ENCODE data around the gene SMIM14.

Gene SMIM14

DNA sequence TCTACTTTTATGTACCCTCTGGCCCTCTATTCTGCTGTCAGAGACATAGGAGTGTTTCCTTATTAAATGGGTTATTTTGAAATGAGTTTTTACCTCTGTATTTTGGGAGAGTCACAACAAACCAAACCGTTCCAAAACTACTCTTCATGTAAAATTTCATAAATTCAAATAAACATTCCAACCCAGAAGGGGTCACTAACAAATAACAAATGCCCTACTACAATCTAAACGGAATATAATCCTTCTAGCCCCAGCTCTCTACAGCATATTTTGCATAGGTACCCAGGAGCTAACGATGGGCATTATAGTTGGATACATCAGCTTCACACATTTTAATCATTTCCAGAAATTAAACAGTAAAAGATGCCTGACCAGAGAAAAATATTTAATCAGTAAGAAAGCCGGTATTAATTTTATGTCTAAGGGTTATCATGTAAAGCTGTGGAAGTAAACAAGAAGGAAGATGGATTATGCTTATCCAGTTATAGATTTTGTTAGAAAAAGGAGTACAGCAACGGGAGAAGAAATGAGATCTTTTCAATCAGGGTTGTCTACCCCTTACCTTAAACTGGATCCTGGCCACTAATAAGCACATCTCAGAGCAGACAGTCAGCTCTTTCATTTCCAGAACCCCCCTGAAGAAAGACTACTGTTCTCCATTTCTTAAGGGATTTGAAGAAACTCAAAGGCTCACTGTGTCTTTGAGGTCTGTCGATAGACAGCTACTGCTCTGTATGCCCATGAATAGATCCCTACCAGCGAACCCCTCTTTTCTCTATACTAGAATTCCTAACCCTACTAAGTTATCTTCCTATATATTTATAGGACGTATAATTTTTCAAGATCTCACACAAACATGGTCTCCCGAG is 112.6 kb downstream of the SMIM14 start:
- TF ChIP-seq, protein P1, sequence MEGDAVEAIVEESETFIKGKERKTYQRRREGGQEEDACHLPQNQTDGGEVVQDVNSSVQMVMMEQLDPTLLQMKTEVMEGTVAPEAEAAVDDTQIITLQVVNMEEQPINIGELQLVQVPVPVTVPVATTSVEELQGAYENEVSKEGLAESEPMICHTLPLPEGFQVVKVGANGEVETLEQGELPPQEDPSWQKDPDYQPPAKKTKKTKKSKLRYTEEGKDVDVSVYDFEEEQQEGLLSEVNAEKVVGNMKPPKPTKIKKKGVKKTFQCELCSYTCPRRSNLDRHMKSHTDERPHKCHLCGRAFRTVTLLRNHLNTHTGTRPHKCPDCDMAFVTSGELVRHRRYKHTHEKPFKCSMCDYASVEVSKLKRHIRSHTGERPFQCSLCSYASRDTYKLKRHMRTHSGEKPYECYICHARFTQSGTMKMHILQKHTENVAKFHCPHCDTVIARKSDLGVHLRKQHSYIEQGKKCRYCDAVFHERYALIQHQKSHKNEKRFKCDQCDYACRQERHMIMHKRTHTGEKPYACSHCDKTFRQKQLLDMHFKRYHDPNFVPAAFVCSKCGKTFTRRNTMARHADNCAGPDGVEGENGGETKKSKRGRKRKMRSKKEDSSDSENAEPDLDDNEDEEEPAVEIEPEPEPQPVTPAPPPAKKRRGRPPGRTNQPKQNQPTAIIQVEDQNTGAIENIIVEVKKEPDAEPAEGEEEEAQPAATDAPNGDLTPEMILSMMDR (IDR thresholded peaks at IDR 0.05; ENCODE audit: poor library complexity, severe bottlenecking): peak; percentile 1
- Histone ChIP-seq H3K27me3 (ENCODE audit: insufficient read depth, poor library complexity, severe bottlenecking) (no peaks in the 10 kb centered on the region), H3K9me3 (ENCODE audit: severe bottlenecking) (peaks cover 7% of the 10 kb centered on the region), H3K36me3 (ENCODE audit: low read depth) (peaks cover 25% of the 10 kb centered on the region), H3K4me1 (ENCODE audit: insufficient read depth, poor library complexity, severe bottlenecking) (peaks cover 13% of the 10 kb centered on the region), H3K4me3 (ENCODE audit: severe bottlenecking) (peak overlapping the region; percentile 48), H3K27ac (ENCODE audit: poor library complexity, severe bottlenecking) (peak overlapping the region; percentile 79)
- ATAC-seq (ENCODE audit: low read depth): no peak
- no peak for DNase-seq (ENCODE audit: low spot score)

DNA sequence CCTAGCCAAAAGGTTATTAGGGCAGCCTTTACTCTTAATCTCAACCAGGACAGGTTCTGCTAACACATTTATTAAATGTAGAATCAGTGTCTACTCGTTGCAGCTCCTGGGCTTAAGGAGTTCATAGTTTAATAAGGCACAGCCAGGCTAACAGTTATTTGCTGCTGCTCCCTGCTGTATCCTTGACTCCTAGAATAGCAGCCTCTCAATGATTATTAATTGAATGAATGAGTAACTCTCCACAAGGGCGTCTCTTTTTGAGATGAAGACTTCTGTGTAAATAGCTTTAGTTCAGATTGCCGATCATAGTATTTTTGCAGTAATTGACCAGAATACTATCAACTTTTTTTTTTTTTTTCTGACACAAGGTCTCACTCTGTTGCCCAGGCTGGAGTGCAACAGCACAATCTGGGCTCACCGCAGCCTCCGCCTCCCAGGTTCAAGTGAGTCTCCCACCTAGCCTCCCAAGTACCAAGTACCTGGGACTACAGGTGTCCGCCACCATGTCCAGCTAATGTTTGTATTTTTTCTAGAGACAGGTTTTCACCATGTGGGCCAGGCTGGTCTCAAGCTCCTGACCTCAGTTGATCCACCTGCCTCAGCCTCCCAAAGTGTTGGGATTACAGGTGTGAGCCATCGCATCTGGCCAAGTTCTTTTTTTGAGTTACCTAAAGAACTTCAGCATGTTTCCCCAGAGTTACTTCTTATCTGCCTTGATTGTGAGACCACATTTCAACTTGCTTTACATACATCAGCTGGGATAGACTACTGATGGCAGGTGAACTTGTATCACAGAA is 114.3 kb downstream of the SMIM14 start:
- DNase-seq (ENCODE audit: low spot score): no peak
- Histone ChIP-seq H3K27ac (ENCODE audit: poor library complexity, severe bottlenecking) (no peak overlapping the region), H3K36me3 (ENCODE audit: low read depth) (peaks cover 23% of the 10 kb centered on the region), H3K9me3 (ENCODE audit: severe bottlenecking) (no peaks in the 10 kb centered on the region), H3K27me3 (ENCODE audit: insufficient read depth, poor library complexity, severe bottlenecking) (no peaks in the 10 kb centered on the region), H3K4me1 (ENCODE audit: insufficient read depth, poor library complexity, severe bottlenecking) (peaks cover 13% of the 10 kb centered on the region), H3K4me3 (ENCODE audit: severe bottlenecking) (no peak overlapping the region)
- ATAC-seq (ENCODE audit: low read depth): no peak
- TF ChIP-seq, protein P1 (IDR thresholded peaks at IDR 0.05; ENCODE audit: poor library complexity, severe bottlenecking): no peak

DNA sequence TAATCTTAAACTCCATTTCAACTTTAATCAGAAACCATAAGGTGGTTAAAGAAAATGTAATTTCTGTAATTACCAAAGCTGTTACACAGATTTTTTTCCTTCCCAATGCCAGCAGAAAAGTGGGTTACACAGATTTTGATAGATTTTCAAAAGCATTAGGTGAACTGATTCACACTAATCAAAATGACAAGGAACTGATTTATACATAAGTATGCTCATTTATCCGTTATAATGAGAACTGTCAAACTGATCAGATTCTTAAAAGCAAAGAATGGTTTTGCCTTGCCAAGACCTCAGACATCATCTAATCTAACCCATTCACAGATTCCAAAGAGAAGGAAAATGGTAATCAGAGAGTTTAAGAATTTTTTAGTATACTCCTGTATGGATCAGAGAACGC is 116.6 kb downstream of the SMIM14 start:
- H3K4me1 ChIP-seq (ENCODE audit: insufficient read depth, poor library complexity, severe bottlenecking): peaks cover 13% of the 10 kb centered on the region
- DNase-seq (ENCODE audit: low spot score): no peak
- H3K9me3 ChIP-seq (ENCODE audit: severe bottlenecking): no peaks in the 10 kb centered on the region
- H3K4me3 ChIP-seq (ENCODE audit: severe bottlenecking): no peak overlapping the region
- H3K27me3 ChIP-seq (ENCODE audit: insufficient read depth, poor library complexity, severe bottlenecking): no peaks in the 10 kb centered on the region
- peaks cover 38% of the 10 kb centered on the region for H3K36me3 ChIP-seq (ENCODE audit: low read depth)
- no peak overlapping the region for H3K27ac ChIP-seq (ENCODE audit: poor library complexity, severe bottlenecking)
- TF ChIP-seq, protein P1 (IDR thresholded peaks at IDR 0.05; ENCODE audit: poor library complexity, severe bottlenecking): no peak
- no peak for ATAC-seq (ENCODE audit: low read depth)

DNA sequence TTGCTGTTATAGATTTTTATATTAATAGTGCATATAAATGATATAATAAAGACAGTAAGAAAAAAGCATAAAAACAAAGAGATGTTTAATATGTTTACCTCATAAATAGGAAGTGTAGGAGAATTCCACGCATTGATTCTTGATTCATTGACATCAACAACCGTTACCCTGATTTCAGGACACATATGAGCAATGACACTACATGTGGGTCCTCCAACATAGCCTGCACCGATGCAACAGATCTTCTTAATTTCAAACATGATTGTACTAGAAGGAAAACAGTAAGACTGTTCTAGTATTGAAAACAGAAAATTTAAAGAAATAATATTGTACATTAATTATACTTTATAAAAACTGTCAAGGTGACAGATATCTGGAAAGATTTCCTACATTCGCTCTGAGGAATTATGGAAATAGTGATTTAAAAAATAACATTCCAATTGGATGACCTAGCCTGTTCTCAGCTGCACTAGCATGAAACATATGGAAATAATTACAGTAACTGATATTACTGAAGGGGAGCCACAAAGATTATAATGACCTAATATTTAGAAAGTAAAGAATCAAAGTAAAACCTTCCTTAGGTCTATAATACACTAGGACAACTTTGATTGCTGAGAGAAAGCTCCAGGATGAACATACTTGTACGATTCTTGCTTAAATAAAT is 117.3 kb downstream of the SMIM14 start:
- peaks cover 13% of the 10 kb centered on the region for H3K4me1 ChIP-seq (ENCODE audit: insufficient read depth, poor library complexity, severe bottlenecking)
- H3K27ac ChIP-seq (ENCODE audit: poor library complexity, severe bottlenecking): no peak overlapping the region
- H3K9me3 ChIP-seq (ENCODE audit: severe bottlenecking): no peaks in the 10 kb centered on the region
- no peaks in the 10 kb centered on the region for H3K27me3 ChIP-seq (ENCODE audit: insufficient read depth, poor library complexity, severe bottlenecking)
- ATAC-seq (ENCODE audit: low read depth) (no peak), DNase-seq (ENCODE audit: low spot score) (no peak)
- H3K36me3 ChIP-seq (ENCODE audit: low read depth): peaks cover 43% of the 10 kb centered on the region
- TF ChIP-seq, protein P1 (IDR thresholded peaks at IDR 0.05; ENCODE audit: poor library complexity, severe bottlenecking): no peak
- no peak overlapping the region for H3K4me3 ChIP-seq (ENCODE audit: severe bottlenecking)

All from RWPE2 (cell line).